Astrocyte (in vitro differentiated cells and primary cell): ENCODE results near the gene LRCH1.

ENCODE experiments used
- EZH2 ChIP-seq: IDR thresholded peaks from 2 replicates; pipeline ENCODE4 v1.6.1; 2012; ENCODE audit warnings: mild to moderate bottlenecking, low read length, inconsistent platforms; ENCODE audit not compliant: insufficient read depth
- TF ChIP-seq, protein P1 (sequence below): IDR thresholded peaks from 2 replicates; pipeline ENCODE4 v1.5.1; 2011; ENCODE audit warnings: low read depth, mild to moderate bottlenecking, inconsistent platforms, low read length, moderate library complexity; ENCODE audit not compliant: insufficient read depth

DNA sequence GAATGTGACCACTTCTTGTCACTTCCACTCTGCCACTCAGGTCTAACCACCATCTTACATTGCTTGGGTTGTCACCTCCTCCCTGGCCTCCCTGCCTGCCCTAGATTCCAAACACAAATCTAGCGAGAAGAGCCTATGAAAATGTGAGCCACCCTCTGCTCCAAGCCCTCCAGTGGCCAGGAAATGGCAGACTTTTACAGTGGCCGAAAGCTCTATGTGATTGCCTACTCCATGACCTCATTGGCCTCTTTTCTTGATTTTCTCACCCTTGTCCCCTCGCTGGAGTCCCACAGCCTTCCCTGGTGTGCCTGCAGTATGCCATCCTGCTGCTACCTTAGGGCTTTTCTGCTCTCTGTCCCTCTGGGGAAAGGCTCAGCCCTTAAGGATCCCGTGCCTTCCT is 84.2 kb downstream of the LRCH1 start:
- TF ChIP-seq, protein P1, sequence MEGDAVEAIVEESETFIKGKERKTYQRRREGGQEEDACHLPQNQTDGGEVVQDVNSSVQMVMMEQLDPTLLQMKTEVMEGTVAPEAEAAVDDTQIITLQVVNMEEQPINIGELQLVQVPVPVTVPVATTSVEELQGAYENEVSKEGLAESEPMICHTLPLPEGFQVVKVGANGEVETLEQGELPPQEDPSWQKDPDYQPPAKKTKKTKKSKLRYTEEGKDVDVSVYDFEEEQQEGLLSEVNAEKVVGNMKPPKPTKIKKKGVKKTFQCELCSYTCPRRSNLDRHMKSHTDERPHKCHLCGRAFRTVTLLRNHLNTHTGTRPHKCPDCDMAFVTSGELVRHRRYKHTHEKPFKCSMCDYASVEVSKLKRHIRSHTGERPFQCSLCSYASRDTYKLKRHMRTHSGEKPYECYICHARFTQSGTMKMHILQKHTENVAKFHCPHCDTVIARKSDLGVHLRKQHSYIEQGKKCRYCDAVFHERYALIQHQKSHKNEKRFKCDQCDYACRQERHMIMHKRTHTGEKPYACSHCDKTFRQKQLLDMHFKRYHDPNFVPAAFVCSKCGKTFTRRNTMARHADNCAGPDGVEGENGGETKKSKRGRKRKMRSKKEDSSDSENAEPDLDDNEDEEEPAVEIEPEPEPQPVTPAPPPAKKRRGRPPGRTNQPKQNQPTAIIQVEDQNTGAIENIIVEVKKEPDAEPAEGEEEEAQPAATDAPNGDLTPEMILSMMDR, result no peak
- TF ChIP-seq EZH2, result no peak
